Stimulated activated naive B cell treated with anti-CD40 and anti-IgM and Interleukin-4, amounts not matched to agents 10 μg/mL and 1 μg/mL and 100 μg/mL, for 72 hours (primary cell): Measurements from ENCODE around the gene TNK2.
"Not testable (repeated sequence)": the region's sequence is repeated elsewhere in the genome, so short reads cannot be mapped to it uniquely, and the experiment has no call there.

Source experiments
- ATAC-seq, 2 donors: fragments of 150-1000 bp; cut with Tn5 transposase; replicated peaks; 2 replicates each; pipeline ENCODE4 v1.10.0; 2021; ENCODE audit warnings: moderate library complexity in 1 of 2
- DNase-seq: peaks from one replicate; pipeline ENCODE4 v3.0.0; 2021
- H3K27ac Mint-ChIP-seq: one replicate; pipeline ENCODE4 v1.8.0; 2022; ENCODE audit warnings: mild to moderate bottlenecking, mixed read lengths
- H3K27me3 Mint-ChIP-seq, 2 donors: one replicate each; pipeline ENCODE4 v1.8.0; 2022; ENCODE audit warnings: mixed read lengths in 2 of 2
- H3K36me3 Mint-ChIP-seq, 2 donors: one replicate each; pipeline ENCODE4 v1.8.0; 2022; ENCODE audit warnings: mixed read lengths in 2 of 2, mild to moderate bottlenecking in 1 of 2
- H3K4me1 Mint-ChIP-seq, 2 donors: one replicate each; pipeline ENCODE4 v1.8.0; 2022; ENCODE audit warnings: mixed read lengths in 2 of 2, mild to moderate bottlenecking in 1 of 2
- H3K4me3 Mint-ChIP-seq, 2 donors: one replicate each; pipeline ENCODE4 v1.8.0; 2022; ENCODE audit warnings: mild to moderate bottlenecking in 2 of 2, mixed read lengths in 2 of 2, moderate library complexity in 1 of 2
- H3K9me3 Mint-ChIP-seq, 2 donors: one replicate each; pipeline ENCODE4 v1.8.0; 2022; ENCODE audit warnings: mixed read lengths in 2 of 2, mild to moderate bottlenecking in 1 of 2

Gene TNK2

DNA sequence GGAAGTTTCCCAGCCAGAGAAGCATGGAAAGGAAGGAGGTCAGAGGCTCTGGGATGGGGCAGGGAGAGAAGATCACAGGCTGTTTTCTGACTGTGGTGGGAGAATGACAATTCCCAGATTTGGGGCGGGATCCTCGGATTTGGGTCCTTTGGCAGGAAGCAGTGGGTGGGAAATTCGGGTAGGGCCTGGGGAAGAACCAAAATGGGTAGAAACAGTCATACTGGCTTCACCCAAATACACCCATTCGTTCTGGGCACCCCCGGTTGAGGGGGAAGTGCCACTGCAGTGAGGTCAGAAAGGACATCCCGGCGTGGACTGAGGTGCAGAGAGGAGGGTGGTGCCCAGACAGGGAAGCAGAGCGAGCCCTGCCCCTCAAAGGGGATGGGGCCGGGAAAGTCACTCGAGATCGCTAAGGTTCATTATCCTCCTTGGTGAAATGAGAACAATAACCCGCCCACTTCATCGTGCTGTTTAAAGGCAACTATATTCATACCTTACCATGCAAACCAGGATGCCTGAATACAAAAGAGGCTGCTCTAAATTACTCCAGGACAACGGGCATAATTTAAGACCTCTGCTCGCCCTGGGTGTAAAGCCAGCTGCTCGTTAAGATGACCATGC, 28.8 kb downstream of the TNK2 start:
- Mint-ChIP-seq H3K36me3 (peaks cover 26 to 30% of the 10 kb centered on the region in 2 donors), H3K27ac (no peak overlapping the region), H3K4me1 (peaks cover 4 to 7% of the 10 kb centered on the region in 2 donors), H3K4me3 (no peak overlapping the region), H3K9me3 (no peaks in the 10 kb centered on the region), H3K27me3 (no peaks in the 10 kb centered on the region)
- DNase-seq: no peak
- ATAC-seq: no peak

DNA sequence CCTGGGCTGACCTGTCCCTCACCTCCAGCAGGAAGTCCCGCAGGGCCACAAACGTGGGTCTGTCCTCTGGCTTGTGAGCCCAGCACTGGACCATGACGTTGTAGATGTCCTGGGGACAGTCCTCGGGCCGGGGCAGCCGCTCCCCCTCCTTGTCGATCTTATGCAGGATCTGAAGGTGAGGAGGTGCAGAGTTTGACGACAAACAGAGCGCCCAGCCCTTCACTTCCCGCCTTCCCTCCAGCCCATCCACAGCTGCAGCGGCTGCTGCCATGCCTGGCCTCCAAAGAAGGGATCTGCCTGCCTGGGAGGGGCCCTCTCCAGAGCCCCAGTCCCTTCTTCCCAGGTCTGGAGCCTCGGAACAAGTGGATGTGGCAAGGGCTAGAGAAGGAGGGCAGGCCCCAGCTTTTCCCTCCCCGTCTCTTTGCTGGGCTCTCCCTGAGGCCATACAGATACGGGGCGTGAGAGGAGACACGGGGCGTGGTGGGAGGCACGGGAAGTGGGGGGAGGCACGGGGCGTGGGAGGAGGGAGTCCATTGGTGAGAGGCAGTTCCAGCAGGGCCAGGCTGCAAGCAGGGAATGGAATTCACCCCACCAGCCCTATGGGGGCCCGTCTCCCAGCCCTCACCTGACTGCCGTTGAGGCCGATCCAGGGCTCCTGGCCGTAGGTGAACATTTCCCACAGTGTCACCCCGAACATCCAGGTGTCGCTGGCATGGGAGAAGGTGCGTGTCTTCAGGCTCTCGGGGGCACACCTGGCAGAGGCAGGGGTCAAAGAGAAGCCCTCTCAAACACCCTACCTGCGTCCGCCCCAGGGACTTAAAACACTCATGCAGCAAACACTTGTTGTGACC, 29.7 kb downstream of the TNK2 start:
- no peaks in the 10 kb centered on the region for H3K27me3 Mint-ChIP-seq
- peaks cover 4 to 7% of the 10 kb centered on the region in 2 donors for H3K4me1 Mint-ChIP-seq
- H3K4me3 Mint-ChIP-seq: no peak overlapping the region
- H3K9me3 Mint-ChIP-seq: no peaks in the 10 kb centered on the region
- no peak overlapping the region for H3K27ac Mint-ChIP-seq
- DNase-seq (no peak), ATAC-seq (no peak)
- peaks cover 26 to 30% of the 10 kb centered on the region in 2 donors for H3K36me3 Mint-ChIP-seq

DNA sequence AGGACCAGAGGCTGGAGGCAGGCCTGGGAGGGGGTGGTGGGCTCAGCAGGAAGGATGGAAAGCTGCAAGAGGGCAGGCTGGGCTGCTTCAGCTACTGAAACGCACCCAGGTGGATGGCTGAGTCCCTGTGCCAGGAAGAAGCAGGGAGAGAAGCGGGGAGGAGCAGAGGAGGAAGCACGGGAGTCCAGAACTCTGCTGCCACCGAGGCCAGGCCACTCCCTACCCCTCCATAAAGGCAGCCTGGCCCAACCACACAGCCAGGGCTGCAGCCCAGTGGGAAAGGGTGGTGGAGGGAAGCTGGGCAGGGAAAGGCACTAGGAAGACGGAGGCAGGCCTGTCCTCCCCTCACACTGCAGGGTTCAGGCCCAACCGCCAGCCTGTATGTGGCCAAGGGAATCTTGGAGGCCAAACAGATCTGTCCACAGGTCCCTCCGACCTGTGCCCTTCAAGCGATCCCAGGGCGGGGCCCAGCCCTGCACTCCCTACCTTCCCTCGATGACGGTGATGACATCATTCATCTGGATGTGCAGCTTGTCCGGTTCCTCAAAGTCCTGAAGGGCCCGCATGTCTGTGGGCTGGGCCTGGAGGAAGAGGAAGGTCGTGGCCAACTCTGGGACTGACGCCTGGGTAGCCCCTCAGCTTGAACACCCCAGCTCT, 30.5 kb downstream of the TNK2 start:
- DNase-seq: no peak
- no peaks in the 10 kb centered on the region for H3K27me3 Mint-ChIP-seq
- H3K36me3 Mint-ChIP-seq: peaks cover 23 to 30% of the 10 kb centered on the region in 2 donors
- H3K4me3 Mint-ChIP-seq: no peak overlapping the region
- ATAC-seq: no peak
- H3K27ac Mint-ChIP-seq: no peak overlapping the region
- H3K4me1 Mint-ChIP-seq: peaks cover 4 to 5% of the 10 kb centered on the region in 2 donors
- no peaks in the 10 kb centered on the region for H3K9me3 Mint-ChIP-seq

DNA sequence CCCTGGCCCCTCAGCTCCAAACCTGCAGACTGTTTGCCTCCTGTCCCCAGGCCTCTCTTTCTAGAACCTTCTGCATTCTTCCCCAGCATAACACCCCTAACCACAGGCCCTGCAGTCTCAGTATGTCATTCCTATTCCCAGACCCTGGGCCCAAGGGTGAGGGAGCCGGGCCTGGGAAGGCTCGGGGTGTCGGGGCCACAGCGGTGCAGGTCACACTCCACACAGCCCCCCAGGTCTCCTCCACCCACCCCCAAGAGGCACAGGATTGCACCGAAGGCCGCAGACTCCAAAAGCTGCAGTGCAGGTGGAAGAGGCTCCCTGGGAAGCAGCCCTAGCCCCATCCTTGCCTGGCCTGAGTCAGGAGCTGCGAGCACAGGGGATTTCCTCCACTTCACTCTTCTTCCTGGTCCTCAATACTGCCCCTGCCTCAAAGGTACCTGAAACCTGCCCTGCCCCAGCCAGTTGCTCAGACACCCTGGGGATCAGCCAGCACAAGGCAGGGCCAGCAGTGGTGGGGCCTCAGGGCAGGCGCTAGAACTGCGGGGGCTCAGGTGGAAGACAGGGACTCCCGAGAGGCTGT, 31.1 kb downstream of the TNK2 start:
- Mint-ChIP-seq H3K4me3 (no peak overlapping the region), H3K27ac (no peak overlapping the region), H3K36me3 (peaks cover 23 to 31% of the 10 kb centered on the region in 2 donors), H3K9me3 (no peaks in the 10 kb centered on the region), H3K4me1 (peaks cover 4 to 5% of the 10 kb centered on the region in 2 donors), H3K27me3 (no peaks in the 10 kb centered on the region)
- ATAC-seq (no peak), DNase-seq (no peak)

DNA sequence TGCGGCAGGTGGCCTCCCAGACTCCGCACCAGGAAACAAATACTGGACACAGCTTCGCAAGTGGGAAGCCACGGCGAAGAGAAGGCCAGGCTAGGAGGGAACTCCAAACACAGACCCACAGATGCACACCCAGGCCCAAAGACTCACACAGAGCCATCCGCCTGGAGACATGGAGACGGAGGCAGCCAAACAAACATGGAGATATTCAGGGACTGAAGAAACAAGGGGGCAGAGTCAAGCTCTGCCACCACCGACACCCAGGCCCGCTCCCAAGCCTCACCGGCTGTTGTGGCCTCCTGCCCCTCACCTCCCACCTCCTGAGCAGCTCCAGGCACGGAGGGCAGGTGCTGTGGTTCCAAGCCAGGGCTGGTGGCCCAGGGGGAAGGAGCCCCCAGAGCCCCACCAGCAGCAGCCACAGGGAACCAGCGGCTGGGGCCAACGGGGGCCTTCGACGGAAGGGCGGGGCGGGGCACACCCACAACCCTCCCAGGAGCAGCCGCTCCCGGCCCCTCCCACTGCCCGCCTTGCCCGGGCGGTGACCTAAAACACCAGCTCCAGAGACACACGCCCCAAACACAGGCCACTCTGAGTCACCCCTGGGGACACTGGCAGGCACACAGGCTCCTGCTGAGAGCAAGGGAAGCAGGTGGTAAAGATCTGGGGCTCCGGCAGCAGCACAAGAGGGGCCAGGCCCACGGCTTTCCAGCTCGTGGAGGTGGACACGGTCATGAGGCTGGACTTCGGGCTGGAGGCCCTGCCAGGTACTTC, 31.9 kb downstream of the TNK2 start:
- H3K36me3 Mint-ChIP-seq: peaks cover 23 to 28% of the 10 kb centered on the region in 2 donors
- DNase-seq (no peak), ATAC-seq (no peak)
- no peaks in the 10 kb centered on the region for H3K27me3 Mint-ChIP-seq
- peak overlapping the region; percentile 51 for H3K27ac Mint-ChIP-seq
- no peaks in the 10 kb centered on the region for H3K9me3 Mint-ChIP-seq
- peaks cover 4 to 5% of the 10 kb centered on the region in 2 donors for H3K4me1 Mint-ChIP-seq
- H3K4me3 Mint-ChIP-seq: no peak overlapping the region

DNA sequence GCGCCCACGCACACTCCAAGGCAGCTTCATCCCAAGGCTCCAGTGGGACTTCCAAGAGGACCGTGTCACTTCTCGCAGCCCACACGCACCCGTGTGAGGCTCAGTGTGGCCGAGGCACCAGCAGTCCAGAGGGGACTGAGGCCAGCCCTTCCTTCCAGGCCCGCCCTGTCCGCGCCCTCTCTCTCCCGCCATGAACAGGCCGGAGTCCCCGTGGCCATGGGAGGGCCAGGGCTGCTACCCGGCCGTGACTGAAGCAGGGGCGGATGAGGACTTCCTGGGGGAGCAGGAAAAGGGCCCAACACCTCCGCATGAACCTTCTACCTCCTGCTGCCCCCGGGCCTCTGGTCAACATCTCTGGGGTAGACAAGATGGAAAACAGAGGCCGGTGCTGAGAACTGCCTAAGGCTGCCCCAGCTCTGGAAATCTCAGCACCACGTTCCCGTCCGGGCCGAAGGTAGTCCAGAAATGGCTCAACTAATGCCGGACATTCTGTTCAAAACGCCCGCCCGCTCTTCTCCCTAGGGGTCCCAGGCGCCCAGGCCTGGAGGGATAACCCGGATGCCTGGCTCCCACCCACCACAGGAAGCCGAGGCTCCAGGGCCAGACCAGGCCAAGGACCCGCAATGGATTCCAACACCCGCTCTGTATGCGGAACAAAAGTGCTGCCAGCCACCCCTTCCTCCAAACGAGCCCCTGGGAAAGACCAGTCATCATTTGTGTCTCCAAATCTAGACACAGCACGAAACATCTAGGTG, 32.7 kb downstream of the TNK2 start:
- peaks cover 4 to 5% of the 10 kb centered on the region in 2 donors for H3K4me1 Mint-ChIP-seq

DNA sequence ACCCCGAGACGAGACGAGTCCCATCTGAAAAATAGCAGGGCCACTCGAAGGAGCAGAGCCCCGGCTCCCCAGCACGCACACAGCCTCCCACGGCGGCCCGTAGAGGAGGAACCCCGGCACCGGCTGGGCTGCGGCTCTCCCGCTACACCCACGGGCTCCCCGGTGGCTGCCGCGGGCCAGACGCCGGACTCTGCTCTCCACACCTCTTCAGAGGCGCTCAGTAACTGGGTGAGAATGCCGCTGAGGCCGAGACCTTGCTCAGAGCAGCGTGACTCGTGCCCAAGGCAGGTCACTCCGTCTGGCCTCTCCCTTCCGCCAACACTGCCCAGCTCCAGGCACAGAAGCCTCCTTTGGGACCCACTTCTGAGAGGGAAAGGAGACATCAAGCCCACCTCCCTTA, 34.4 kb downstream of the TNK2 start:
- Mint-ChIP-seq H3K4me3 (no peak overlapping the region), H3K27me3 (no peaks in the 10 kb centered on the region), H3K36me3 (peaks cover 33 to 35% of the 10 kb centered on the region in 2 donors), H3K9me3 (no peaks in the 10 kb centered on the region), H3K4me1 (peaks cover 3 to 4% of the 10 kb centered on the region in 2 donors), H3K27ac (no peak overlapping the region)
- ATAC-seq: no peak
- no peak for DNase-seq

More for the DNA sequence above, 32.7 kb downstream of the TNK2 start:
- H3K27me3 Mint-ChIP-seq: no peaks in the 10 kb centered on the region
- DNase-seq (no peak), ATAC-seq (no peak)
- H3K36me3 Mint-ChIP-seq: peaks cover 27 to 30% of the 10 kb centered on the region in 2 donors
- no peaks in the 10 kb centered on the region for H3K9me3 Mint-ChIP-seq
- H3K27ac Mint-ChIP-seq: peak overlapping the region; percentile 51
- no peak overlapping the region for H3K4me3 Mint-ChIP-seq

DNA sequence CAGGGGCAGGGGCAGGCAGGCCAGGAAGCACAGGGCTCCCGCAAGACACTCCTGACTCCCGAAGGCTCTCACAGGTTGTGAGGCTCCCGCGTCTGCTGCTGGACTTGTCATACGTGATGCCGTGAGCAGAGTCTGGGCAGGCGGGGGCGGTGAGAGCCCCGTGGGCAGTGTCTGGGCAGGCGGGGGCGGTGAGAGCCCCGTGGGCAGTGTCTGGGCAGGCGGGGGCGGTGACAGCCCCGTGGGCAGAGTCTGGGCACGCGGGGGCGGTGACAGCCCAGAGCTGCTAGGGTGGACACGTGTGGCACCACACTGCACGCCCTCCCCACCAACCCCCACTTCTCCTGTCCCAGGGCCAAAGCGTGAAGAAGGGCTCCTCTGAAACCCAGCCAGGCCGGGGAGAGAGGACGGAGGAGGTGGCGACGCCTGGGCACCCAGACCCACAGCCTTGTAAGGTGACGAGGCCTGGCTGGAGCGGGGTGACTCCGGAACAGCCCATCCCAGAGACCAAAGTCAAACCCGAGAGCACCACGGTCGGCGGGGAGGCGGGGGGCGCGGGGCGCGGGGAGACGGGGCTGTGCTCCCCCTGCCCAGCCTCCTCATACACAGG, 35.0 kb downstream of the TNK2 start:
- no peaks in the 10 kb centered on the region for H3K27me3 Mint-ChIP-seq
- no peak overlapping the region for H3K4me3 Mint-ChIP-seq
- peaks cover 3 to 4% of the 10 kb centered on the region in 2 donors for H3K4me1 Mint-ChIP-seq
- peaks cover 34 to 35% of the 10 kb centered on the region in 2 donors for H3K36me3 Mint-ChIP-seq
- no peak overlapping the region for H3K27ac Mint-ChIP-seq
- H3K9me3 Mint-ChIP-seq: no peaks in the 10 kb centered on the region
- DNase-seq (no peak), ATAC-seq (no peak)

DNA sequence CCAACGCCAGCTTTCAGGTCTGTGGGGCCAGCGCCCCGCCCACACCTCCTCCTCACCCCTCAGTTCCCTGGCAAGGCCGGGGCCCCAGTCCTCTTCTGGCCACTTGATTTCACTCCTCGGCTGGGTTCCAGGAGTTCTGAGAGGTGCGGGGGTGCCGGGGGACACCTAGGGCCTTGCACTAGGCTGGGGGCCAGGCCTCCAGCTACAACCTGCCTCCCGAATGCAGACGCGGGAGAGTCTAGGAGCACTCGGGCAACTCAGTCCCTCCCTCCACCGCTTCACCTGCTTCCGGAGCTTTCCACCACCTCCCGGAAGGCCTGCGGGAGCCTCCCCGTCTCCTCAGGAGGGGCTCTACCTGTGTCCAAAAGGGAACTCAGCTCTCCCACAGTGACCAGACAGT, 35.6 kb downstream of the TNK2 start:
- Mint-ChIP-seq H3K4me3 (no peak overlapping the region), H3K27me3 (no peaks in the 10 kb centered on the region), H3K4me1 (peaks cover 3% of the 10 kb centered on the region in 2 donors), H3K9me3 (no peaks in the 10 kb centered on the region), H3K27ac (no peak overlapping the region), H3K36me3 (peaks cover 33 to 35% of the 10 kb centered on the region in 2 donors)
- ATAC-seq (no peak), DNase-seq (no peak)

DNA sequence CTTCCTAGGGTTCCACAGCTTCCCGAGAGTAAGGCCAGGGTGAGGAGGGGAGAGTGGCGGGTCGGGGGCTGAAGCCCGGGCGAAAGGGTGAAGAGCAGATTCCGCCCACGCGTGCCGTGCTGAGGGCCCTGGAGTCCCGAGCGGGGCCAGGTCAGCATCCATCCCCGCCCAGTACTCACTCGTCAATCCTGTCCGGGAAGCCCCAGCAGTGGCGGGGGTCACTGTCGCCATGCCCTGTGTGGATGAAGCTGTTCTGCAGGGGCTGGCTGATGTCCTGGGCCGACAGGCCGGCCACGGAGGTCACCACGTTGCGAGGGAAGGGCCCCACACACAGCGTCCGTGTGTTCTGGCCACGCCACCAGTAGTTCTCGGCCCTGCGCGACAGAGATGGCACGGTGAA, 36.3 kb downstream of the TNK2 start:
- Mint-ChIP-seq H3K9me3 (no peaks in the 10 kb centered on the region), H3K4me1 (no peaks in the 10 kb centered on the region), H3K27me3 (no peaks in the 10 kb centered on the region), H3K27ac (no peak overlapping the region), H3K4me3 (no peak overlapping the region), H3K36me3 (peaks cover 28 to 33% of the 10 kb centered on the region in 2 donors)
- DNase-seq: no peak
- no peak for ATAC-seq

DNA sequence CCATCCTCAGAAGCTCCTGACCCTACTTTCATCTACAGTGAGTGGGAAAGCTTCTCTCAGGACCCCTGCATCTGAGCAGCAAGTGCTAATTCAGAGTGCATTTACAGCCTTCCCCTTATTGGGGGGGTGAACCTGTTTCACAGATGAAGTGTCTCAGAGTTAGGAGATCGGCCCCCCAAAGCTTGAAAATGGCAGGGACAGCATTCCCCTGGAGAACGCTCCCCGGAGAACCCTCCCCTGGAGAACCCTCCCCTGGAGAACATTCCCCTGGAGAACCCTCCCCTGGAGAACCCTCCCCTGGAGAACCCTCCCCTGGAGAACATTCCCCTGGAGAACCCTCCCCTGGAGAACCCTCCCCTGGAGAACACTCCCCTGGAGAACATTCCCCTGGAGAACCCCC, 36.7 kb downstream of the TNK2 start:
- H3K27ac Mint-ChIP-seq, ATAC-seq, H3K27me3 Mint-ChIP-seq, H3K4me1 Mint-ChIP-seq, DNase-seq, H3K9me3 Mint-ChIP-seq, H3K4me3 Mint-ChIP-seq: not testable (repeated sequence)
- peaks cover 26 to 33% of the 10 kb centered on the region in 2 donors for H3K36me3 Mint-ChIP-seq

DNA sequence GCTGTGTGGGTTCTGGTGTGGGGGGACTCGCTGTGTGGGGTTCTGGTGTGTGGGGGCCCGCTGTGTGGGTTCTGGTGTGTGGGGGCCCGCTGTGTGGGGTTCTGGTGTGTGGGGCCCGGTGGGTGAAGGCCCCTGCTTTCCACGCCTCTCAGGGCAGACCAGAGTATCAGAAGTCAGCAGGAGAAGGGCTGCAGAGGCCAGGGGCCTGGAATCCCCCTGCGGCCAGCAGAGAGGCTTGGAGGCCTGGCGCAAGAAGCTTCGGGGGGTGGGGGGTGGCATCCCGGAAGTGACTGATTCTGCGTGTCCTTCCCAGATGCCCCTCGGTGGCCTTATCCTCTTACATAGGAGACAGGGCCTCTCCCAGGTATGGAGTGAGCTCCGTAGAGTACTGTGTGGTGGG, 37.4 kb downstream of the TNK2 start:
- H3K27ac Mint-ChIP-seq: no peak overlapping the region
- no peaks in the 10 kb centered on the region for H3K27me3 Mint-ChIP-seq
- ATAC-seq (no peak), DNase-seq (no peak)
- H3K4me1 Mint-ChIP-seq: no peaks in the 10 kb centered on the region
- H3K9me3 Mint-ChIP-seq: no peaks in the 10 kb centered on the region
- H3K4me3 Mint-ChIP-seq: no peak overlapping the region
- H3K36me3 Mint-ChIP-seq: peaks cover 26 to 29% of the 10 kb centered on the region in 2 donors

DNA sequence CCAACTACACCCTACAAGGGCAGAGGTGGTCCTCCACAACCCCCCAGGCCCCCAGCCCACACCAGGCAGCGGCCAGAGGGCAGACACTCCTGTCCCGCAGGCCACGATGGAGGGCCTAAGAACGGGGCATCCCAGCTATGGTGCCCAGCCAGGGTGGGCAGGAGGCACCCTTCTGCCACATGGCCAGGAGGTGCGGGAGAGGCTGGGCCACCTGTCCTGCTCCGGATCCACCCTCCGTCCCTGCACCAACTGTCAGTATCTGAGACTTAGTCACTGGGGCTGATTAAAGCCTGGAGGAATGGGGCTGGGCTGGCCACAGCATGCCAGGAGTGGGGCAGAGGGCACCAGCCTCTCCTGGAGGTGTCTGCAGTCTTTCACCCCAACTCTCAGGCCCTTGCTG, 37.9 kb downstream of the TNK2 start:
- ATAC-seq (no peak), DNase-seq (no peak)
- peaks cover 26 to 27% of the 10 kb centered on the region in 2 donors for H3K36me3 Mint-ChIP-seq
- no peak overlapping the region for H3K27ac Mint-ChIP-seq
- no peaks in the 10 kb centered on the region for H3K27me3 Mint-ChIP-seq
- no peak overlapping the region for H3K4me3 Mint-ChIP-seq
- no peaks in the 10 kb centered on the region for H3K4me1 Mint-ChIP-seq
- H3K9me3 Mint-ChIP-seq: no peaks in the 10 kb centered on the region
